RWPE1 (cell line): ENCODE data around the gene ANGPTL8.

ENCODE experiments used
- CTCF ChIA-PET: fragments of 350-600 bp; sonication (Branson Sonifier 250); formaldehyde crosslinking; extraction: SDS; loops from one replicate; lab custom pipeline; 2021; lab: Yijun Ruan, JAX
- POLR2A ChIA-PET: fragments of 400-600 bp; formaldehyde crosslinking; extraction: SDS; loops from one replicate; lab custom pipeline; 2020; ENCODE audit warnings: antibody characterized with exemption; ENCODE audit not compliant: low non-redundant PET; lab: Yijun Ruan, JAX
- DNase-seq: peaks from one replicate; pipeline ENCODE4 v3.0.0; 2012; ENCODE audit warnings: low spot score
- H3K27ac ChIP-seq: fragments of 450-650 bp; 2 replicates; pipeline ENCODE4 v1.5.1; 2017
- CTCF ChIP-seq: fragments of 450-650 bp; conservative IDR thresholded peaks from 2 replicates; pipeline ENCODE4 v1.5.1; 2017; ENCODE audit warnings: low read depth, mild to moderate bottlenecking

The ANGPTL8 gene

GRCh38 chr19:11291415-11291814 is 52.0 kb downstream of the ANGPTL8 start:
- no peak for DNase-seq
- peak overlapping the region; percentile 19; the same call in 1 of the 2 replicates for H3K27ac ChIP-seq
- CTCF ChIA-PET, result no interaction called here
- TF ChIP-seq CTCF, result no peak
- POLR2A ChIA-PET, result no interaction called here
